Keratinocyte (primary cell): ENCODE data around the gene SLC25A39. TPM values are rescaled to one million over a fixed set of nuclear protein-coding genes. Genes with fewer than 3 reads are reported as not detected.

Source experiments
- DNase-seq: peaks from one replicate; pipeline ENCODE4 v3.0.0-alpha.2; 2011; ENCODE audit warnings: low read depth, missing footprints, low spot score
- FAIRE-seq: peaks from 2 replicates; lab custom pipeline; 2011; peaks lifted over from hg19 to GRCh38; lab: Jason Lieb, UNC
- H2AFZ ChIP-seq: 2 replicates; pipeline ENCODE4 v1.6.0; 2012; ENCODE audit warnings: low read length, control low read depth, inconsistent platforms; ENCODE audit not compliant: control insufficient read depth
- H3K27ac ChIP-seq: 2 replicates; pipeline ENCODE4 v1.5.1; 2011; ENCODE audit warnings: low read length; ENCODE audit not compliant: control insufficient read depth, insufficient read depth
- H3K27me3 ChIP-seq: 3 replicates; pipeline ENCODE4 v1.6.0; 2011; ENCODE audit warnings: low read length; ENCODE audit not compliant: control insufficient read depth, insufficient read depth; ENCODE audit errors: extremely low read depth
- H3K36me3 ChIP-seq, 2 experiments: 2 replicates in 1 of 2; 3 replicates in 1 of 2; pipeline ENCODE4 v1.5.1; 2011; ENCODE audit warnings: low read length in 2 of 2, mild to moderate bottlenecking in 1 of 2; ENCODE audit not compliant: control insufficient read depth in 2 of 2, insufficient read depth in 2 of 2; ENCODE audit errors: extremely low read depth in 1 of 2
- H3K4me1 ChIP-seq: 3 replicates; pipeline ENCODE4 v1.5.1; 2011; ENCODE audit warnings: low read length; ENCODE audit not compliant: control insufficient read depth, insufficient read depth; ENCODE audit errors: extremely low read depth
- H3K4me2 ChIP-seq: 3 replicates; pipeline ENCODE4 v1.6.0; 2011; ENCODE audit warnings: low read depth, low read length; ENCODE audit not compliant: control insufficient read depth, insufficient read depth; ENCODE audit errors: extremely low read depth
- H3K4me3 ChIP-seq, 3 experiments: fragments of 200-600 bp in 1 of 3; sonication (generic) in 1 of 3; 2 replicates in 2 of 3; 3 replicates in 1 of 3; pipeline ENCODE4 v1.5.1; 2011 to 2016; ENCODE audit warnings: low read length in 3 of 3, mild to moderate bottlenecking in 3 of 3, control low read depth in 2 of 3, inconsistent platforms in 1 of 3, low read depth in 1 of 3, mixed read lengths in 1 of 3, mixed run types in 1 of 3, moderate library complexity in 1 of 3; ENCODE audit not compliant: control insufficient read depth in 2 of 3, insufficient read depth in 2 of 3; ENCODE audit errors: extremely low read depth in 1 of 3
- H3K79me2 ChIP-seq: 2 replicates; pipeline ENCODE4 v1.6.0; 2012; ENCODE audit warnings: low read length; ENCODE audit not compliant: control insufficient read depth, insufficient read depth
- H3K9ac ChIP-seq: 3 replicates; pipeline ENCODE4 v1.6.0; 2011; ENCODE audit warnings: low read length; ENCODE audit not compliant: control insufficient read depth, insufficient read depth; ENCODE audit errors: extremely low read depth
- H3K9me1 ChIP-seq: 3 replicates; pipeline ENCODE4 v1.6.0; 2011; ENCODE audit warnings: low read length; ENCODE audit not compliant: control insufficient read depth, insufficient read depth; ENCODE audit errors: extremely low read depth
- H3K9me3 ChIP-seq: 2 replicates; pipeline ENCODE4 v1.5.1; 2012; ENCODE audit warnings: low read depth, low read length; ENCODE audit not compliant: control insufficient read depth
- H4K20me1 ChIP-seq: 3 replicates; pipeline ENCODE4 v1.6.0; 2011; ENCODE audit warnings: low read length; ENCODE audit not compliant: control insufficient read depth, insufficient read depth; ENCODE audit errors: extremely low read depth
- CTCF ChIP-seq, 3 experiments: IDR thresholded peaks in 1 of 3; conservative IDR thresholded peaks in 1 of 3; optimal IDR thresholded peaks in 1 of 3; 2 replicates in 2 of 3; 3 replicates in 1 of 3; pipeline versions ENCODE3 to v1.5.1; 2011; ENCODE audit warnings: low read length in 3 of 3, mild to moderate bottlenecking in 3 of 3, moderate library complexity in 2 of 3, control low read depth in 1 of 3, inconsistent platforms in 1 of 3; ENCODE audit not compliant: insufficient read depth in 2 of 3; ENCODE audit errors: extremely low read depth in 1 of 3
- EZH2 ChIP-seq: IDR thresholded peaks from one replicate; pipeline ENCODE4 v1.6.1; 2012; ENCODE audit warnings: inconsistent platforms, mild to moderate bottlenecking, low read length, moderate library complexity
- dilution Hi-C: fragments of 300-500 bp; cut with MboI; formaldehyde crosslinking; loops from one replicate; pipeline ENCODE4 v1.7.0; 2020; ENCODE audit warnings: low sequenced_read_pairs; ENCODE audit not compliant: extremely low pct_ligation_motif_present
- polyA plus RNA-seq, 5 experiments: library from polyadenylated mRNA; depleted of rRNA in 3 of 5; stranded (reverse) in 3 of 5; stranded (forward) in 1 of 5; unstranded in 1 of 5; fragments of >200 nt; gene quantifications; 1 replicate in 1 of 5; 2 replicates in 3 of 5; 3 replicates in 1 of 5; pipeline versions ENCODE4 v1.2.1 to v1.2.3, GENCODE V29; 2011 to 2012; ENCODE audit warnings: missing spikeins in 2 of 5, low read depth in 1 of 5, low replicate concordance in 1 of 5

The SLC25A39 gene
- polyA plus RNA-seq, 1 donor (not counting 4 experiments of a cell fraction or from before 2014, with no cell fraction given): 108 TPM

- Histone ChIP-seq H3K4me1 (peaks cover 4% of the 10 kb centered on the region), H4K20me1 (peaks cover 2% of the 10 kb centered on the region), H3K9me3 (no peaks in the 10 kb centered on the region), H3K4me2 (no peak overlapping the region), H3K27ac (no peak overlapping the region), H3K9ac (no peak overlapping the region), H3K79me2 (peaks cover 17% of the 10 kb centered on the region), H3K36me3 (peaks cover 25 to 33% of the 10 kb centered on the region in 2 experiments), H3K27me3 (peaks cover under 1% of the 10 kb centered on the region), H3K4me3 (no peak overlapping the region), H3K9me1 (no peaks in the 10 kb centered on the region), H2AFZ (no peak overlapping the region)
- DNase-seq (no peak), FAIRE-seq (no peak)
- no peak for TF ChIP-seq EZH2
- no peak for TF ChIP-seq CTCF (optimal IDR thresholded peaks at IDR 0.05 in 1 of 3, IDR thresholded peaks at IDR 0.05 in 1 of 3, conservative IDR thresholded peaks at IDR 0.05 in 1 of 3; ENCODE audit: extremely low read depth in 1 of 3, insufficient read depth in 2 of 3, low read length in 3 of 3)
- dilution Hi-C loops: no loop called here
Observed at GRCh38 chr17:44322236-44322895, 2.3 kb downstream of the SLC25A39 start.

- Histone ChIP-seq H3K4me3 (no peak overlapping the region), H3K27me3 (peaks cover 5% of the 10 kb centered on the region), H3K27ac (no peak overlapping the region), H3K9me1 (no peaks in the 10 kb centered on the region), H2AFZ (no peak overlapping the region), H3K4me2 (no peak overlapping the region), H3K36me3 (peaks cover 25 to 33% of the 10 kb centered on the region in 2 experiments), H4K20me1 (peaks cover 2% of the 10 kb centered on the region), H3K4me1 (peaks cover 5% of the 10 kb centered on the region), H3K9ac (no peak overlapping the region), H3K9me3 (no peaks in the 10 kb centered on the region), H3K79me2 (peaks cover 17% of the 10 kb centered on the region)
- TF ChIP-seq EZH2: no peak
- no peak for TF ChIP-seq CTCF (optimal IDR thresholded peaks at IDR 0.05 in 1 of 3, IDR thresholded peaks at IDR 0.05 in 1 of 3, conservative IDR thresholded peaks at IDR 0.05 in 1 of 3; ENCODE audit: extremely low read depth in 1 of 3, insufficient read depth in 2 of 3, low read length in 3 of 3)
- no peak for FAIRE-seq
- no peak for DNase-seq
- dilution Hi-C loops: no loop called here
Observed at GRCh38 chr17:44321246-44322120, 3.1 kb downstream of the SLC25A39 start.
